Stimulated activated CD8-positive, alpha-beta memory T cell treated with anti-CD3 and anti-CD28 coated beads, Interleukin-15, amount 100 ng/mL, for 4 hours (primary cell): ENCODE data around the gene ANAPC2.
A peak's percentile ranks its signal among the peaks of the same experiment; 100 is the strongest.

ENCODE experiments used
- DNase-seq, 2 donors: peaks; one replicate each; pipeline ENCODE4 v3.0.0-alpha.2; 2020; ENCODE audit warnings: low read depth in 2 of 2

The ANAPC2 gene

DNA sequence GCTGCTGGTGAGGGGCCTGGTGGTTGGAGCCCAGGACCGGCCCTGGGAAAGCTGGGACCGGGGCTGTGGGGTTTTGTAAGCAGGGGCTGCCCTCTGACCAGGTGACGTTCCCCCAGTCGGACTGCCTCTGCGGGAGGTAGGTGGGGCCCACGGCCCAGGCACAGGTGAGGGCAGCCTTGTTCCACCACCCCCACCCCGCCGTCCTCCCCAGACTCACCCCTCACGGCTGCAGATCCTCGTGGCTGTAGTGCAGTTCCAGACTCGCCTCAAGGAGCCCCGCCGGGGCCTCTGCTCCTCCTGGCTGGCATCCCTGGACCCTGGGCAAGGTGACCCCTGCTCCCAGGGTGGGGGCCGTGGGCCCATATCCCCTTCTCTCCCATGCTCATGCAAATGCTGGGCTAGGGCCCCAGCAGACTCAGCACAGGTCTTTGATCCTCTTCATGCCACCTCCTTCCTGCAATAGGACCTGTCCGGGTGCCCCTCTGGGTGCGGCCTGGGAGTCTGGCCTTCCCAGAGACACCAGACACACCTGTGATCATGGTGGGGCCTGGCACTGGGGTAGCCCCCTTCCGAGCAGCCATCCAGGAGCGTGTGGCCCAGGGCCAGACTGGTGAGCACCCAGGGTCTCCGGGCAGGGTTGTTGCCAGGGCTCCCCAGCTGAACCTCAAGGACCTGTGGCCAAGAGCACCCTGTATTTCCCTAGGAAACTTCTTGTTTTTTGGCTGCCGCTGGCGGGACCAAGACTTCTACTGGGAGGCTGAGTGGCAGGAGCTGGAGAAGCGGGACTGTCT, 27.0 kb upstream of the ANAPC2 start:
- DNase-seq = no peak

DNA sequence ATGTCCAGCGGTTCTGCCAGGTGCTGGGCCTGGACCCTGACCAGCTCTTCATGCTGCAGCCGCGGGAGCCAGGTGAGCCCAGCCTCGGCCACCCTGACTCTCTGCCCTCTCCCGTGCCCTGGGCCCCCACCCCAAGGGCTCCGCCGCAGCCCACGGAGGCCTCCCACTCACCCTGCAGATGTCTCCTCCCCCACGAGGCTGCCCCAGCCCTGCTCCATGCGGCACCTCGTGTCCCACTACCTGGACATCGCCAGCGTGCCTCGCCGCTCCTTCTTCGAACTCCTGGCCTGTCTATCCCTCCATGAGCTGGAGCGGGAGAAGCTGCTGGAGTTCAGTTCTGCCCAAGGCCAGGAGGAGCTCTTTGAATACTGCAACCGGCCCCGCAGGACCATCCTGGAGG, 26.3 kb upstream of the ANAPC2 start:
- DNase-seq = no peak

DNA sequence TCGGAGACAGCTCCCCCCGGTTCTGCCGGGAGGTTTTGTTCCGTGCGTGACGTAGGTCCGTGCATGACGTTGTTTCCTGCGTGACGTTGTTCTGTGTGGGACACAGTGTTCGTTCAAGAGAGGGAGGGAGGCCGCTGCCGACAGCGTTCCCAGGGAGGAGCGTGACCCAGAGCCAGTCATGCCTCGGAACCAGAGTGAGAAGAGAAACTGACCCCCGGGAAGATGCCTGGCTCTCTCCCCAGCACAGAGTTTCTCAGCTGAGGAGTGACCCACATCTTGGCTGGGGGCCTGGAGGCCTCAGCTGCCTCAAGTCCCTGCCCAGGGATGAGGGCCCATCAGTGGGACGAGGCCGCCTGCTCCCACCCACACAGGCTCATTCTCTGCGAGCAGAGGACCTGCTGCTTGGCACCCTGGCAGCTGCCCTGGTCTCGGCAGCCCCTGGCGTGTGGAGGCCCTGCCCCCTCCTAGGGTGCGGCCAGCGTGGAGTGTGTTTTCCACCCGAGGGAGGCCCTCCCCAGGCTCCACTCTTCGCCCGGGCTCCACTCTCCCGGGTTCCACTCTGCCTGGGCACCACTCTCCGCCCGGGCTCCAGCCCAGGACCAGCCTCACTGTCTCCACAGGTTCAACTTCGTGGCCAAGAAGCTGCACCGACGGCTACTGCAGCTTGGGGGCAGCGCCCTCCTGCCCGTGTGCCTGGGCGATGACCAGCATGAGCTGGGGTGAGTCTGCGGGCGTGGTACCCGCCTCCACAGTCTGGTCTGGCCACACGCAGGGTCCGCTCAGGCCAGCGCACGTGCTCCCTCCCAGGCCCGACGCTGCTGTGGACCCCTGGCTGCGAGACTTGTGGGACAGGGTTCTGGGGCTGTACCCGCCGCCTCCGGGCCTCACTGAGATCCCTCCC, 25.1 kb upstream of the ANAPC2 start:
- no peak for DNase-seq

DNA sequence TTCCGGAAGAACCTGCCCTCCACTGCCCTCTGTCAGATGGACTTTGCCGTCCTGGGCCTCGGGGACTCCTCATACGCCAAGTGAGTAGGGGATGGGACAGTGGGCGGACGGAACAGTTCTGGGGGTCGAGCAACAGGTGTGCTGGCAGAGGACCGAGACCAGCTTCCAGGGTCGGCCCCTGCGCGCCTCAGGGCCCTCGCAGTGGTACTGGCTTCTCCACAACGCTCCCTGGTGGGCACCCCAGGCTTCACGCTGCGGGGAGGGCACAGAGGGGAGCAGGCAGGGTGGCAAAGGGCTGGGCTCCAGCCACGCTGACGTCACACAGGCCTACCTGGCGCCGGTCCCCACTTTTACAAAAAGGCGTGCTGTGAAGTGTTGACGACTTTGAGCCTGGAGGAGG, 24.2 kb upstream of the ANAPC2 start:
- DNase-seq = no peak

DNA sequence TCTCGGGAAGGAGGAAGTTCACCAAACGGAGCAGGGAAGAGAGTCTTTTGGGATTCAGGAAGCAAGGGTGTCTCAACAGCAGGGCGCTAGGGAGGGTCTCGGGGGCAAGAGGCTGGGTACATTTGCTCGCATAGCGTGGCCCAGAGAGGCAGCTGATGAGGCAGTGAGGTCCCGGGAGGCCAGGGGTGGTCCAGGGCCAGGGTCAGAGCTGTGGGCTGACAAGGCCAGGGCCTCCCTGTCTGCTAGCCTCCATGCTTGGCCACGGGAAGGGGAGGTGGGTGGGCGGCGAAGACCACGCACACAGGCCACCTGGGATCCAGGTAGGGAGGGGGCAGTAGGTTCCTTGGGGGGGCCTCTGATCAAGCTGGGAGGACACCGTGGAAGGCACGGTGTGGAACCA, 23.2 kb upstream of the ANAPC2 start:
- DNase-seq = no peak

DNA sequence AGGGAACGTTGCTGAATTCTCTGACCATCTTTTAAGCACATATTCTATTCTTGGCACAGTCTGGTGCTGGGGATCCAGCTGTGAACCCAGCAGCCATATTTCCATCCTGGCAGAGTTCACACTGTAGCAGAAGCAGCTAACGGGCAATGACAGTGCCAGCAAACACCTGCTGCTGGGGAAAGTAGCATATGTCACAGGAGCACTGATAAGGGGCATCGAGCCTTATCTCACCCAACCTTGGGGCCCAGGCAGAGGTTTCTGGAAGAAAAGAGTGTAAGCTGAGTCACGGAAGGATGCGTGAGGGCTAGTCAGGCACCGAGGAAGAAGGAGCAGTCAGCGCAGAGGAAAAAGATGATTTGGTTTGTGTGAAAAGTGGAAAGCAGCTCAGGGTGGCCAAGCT, 18.2 kb upstream of the ANAPC2 start:
- DNase-seq = no peak

DNA sequence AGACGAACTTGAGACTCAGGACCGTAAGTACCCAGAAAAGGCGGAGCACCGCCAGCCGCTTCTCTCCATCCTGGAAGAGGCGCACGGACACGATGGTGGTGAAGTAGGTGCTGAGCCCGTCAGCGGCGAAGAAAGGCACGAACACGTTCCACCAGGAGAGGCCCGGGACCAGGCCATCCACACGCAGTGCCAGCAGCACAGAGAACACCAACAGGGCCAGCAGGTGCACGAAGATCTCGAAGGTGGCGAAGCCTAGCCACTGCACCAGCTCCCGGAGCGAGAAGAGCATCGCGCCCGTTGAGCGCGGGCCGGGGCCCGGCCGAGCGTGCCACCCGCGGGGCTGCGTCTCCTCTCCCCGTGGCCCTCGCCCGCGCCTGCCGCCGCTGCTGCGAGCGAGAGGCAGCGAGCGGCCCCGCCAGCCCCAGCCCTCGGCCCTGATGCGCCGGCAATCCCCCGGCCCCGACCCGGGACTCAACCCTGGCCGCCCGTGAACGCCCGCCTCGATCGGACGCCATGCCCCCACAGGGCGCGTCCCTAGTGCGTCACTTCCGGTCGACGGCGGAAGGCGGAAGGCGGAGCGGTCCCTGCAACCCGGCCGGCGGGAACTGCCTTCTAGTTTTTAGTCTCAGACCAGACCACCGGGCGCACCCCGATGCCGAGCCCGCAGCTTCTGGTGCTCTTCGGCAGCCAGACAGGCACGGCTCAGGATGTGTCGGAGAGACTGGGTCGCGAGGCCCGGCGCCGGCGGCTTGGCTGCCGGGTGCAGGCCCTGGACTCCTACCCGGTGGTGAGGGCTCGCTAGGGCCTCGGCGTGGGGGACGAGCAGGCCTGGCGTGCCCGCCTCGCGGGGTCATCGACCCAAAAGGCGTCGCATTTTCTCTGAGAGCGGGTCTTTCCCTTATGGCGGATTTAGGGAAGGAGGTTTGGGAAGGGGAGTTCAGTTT, 17.0 kb upstream of the ANAPC2 start, which contains the start of the genes NDOR1 and TMEM203:
Gene NDOR1 (plus strand): TSS at position 575 of the 944 bp plus-strand sequence. CDS start 78 bp downstream, at position 653.
Gene TMEM203 (minus strand): TSS at position 523 of the 944 bp plus-strand sequence. CDS start 234 bp downstream, at position 289.
- DNase-seq = peak; percentile 84

DNA sequence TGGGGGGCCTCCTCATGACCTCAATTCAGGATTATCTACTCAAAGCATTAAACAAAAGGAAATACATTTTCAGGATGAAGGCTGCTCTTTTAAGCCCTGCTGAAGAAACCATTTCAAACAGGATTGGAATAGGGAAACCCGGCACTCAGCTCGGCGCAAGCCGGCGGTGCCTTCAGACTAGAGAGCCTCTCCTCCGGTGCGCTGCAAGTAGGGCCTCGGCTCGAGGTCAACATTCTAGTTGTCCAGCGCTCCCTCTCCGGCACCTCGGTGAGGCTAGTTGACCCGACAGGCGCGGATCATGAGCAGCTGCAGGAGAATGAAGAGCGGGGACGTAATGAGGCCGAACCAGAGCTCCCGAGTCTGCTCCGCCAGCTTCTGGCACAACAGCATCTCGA, 16.4 kb upstream of the ANAPC2 start:
- DNase-seq = no peak

DNA sequence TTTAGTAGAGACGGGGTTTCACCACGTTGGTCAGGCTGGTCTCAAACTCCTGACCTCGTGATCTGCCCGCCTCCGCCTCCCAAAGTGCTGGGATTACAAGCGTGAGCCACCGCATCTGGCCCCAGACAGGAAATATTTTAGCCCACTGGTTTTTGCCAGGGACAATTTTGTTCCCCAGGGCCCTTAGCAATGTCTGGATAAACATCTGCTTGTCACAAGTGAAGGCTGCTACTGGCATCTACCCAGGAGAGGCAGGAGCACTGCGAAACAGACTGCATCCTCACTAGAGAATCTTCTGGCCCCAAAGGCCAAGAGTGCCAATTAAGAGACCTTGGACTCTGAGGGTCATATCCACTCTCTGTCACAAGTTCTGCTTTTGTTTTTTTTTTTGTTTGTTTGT, 14.6 kb upstream of the ANAPC2 start:
- DNase-seq = no peak

DNA sequence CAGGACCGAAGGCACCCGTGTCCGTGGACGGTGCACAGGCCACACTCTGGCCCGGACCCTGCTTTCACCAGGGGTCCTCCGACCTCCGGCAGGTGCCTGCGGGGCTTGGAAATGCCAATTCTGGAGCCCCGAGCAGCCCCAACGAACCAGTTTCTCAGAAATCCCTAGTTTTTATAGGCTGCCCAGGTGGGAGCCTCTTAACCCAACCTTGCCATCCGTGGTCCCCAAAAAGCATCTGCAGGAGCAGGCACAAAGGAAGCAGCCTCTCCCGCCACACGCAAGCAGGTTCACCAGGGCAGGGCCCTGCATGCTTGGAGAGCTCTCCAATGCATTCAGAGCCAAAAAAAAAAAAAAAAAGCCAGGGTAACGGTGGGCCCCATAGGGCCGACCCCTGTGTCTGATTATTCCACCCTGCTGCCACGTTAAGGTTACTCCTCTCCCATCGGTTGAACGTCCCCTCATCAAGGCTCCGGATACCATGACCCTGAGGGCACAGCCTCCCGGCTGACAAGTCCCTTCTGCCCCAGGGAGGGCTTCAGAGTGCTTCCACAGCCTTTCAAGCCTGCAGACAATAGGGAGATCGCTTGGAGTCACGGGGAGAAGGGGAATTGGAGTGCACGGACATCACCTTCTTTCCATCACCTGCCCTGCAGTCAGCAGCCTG, 13.0 kb upstream of the ANAPC2 start:
- no peak for DNase-seq

DNA sequence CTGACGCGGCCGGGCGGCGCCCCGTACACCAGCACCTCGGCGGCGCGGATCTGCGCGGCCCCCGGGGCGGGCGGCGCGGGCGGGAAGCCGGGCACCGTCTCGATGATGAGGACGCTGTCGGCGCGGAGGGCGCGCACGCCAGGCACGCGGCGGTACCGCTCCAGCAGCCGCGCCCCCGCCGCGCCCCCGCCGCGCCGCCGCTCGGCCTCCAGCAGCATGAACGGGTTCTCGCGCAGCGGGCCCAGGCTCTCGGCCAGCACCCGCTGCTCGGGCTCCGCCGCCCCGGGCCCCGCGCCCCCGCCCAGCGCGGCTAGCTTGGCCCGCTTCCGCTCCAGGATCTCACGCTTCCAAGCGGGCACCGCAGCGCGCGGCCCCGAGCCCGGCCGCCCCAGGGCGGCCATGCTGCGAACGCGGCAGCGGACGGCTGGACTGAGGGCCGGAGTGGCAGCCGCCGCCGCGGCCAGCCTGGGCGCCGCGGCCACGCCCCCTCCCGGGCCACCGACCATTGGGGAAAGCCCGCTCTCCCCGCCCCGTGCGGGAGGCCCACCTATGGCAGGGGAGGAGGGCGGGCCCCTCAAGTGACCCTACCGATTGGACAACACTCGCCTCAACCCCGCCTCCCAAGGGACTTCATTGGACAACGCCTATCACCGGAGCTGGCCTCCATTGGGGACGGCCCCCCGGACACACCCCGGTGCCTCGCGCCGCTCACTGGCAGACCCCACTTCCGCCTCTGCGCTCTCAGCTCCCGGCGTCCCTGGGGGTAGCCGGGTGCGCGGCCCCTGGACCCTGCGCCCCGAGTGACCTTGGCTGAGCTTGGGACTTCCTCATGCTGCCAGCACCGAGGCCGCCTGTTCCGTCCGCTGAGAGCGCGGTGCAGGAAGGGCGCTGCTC, 12.2 kb upstream of the ANAPC2 start, which contains the start of gene TPRN:
Gene TPRN (minus strand): TSS at position 431 of the 894 bp plus-strand sequence. CDS start 30 bp downstream, at position 401.
- DNase-seq = peak; percentile 96 to 99

DNA sequence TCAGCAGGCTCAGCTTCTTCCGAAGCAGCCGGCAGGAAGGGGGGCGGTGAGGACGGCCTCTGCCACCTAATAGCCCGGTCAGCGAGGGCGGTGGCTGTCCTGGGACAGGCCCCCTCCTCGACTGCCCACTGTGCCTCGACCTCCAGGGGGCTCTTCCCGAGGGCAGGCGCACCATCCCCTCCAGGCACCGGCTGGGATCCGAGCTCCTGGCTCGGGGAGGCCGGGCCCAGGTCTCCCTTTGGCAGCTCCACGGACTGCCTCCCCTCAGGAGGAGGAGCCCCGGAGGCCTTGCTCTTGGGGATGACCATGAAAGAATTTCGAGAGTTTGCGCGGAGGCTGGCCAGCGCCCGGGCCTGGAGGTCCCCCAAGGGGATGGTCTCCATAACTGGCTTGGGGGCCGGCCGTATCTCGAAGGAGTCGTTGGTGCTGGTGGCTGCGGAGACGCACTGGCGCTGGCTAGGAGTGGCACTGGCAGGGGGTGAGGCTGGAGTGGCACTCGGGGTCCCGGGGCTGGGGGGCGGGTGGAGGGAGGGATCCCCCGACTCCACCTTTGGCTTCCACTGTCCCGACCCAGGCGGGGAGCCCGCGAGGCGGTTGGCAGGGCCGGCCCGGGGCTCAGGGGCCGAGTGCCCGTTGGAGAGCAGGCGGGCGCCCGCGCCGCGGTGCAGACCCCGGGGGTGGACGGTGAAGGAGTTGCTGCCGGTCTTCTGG, 11.2 kb upstream of the ANAPC2 start:
- no peak for DNase-seq

DNA sequence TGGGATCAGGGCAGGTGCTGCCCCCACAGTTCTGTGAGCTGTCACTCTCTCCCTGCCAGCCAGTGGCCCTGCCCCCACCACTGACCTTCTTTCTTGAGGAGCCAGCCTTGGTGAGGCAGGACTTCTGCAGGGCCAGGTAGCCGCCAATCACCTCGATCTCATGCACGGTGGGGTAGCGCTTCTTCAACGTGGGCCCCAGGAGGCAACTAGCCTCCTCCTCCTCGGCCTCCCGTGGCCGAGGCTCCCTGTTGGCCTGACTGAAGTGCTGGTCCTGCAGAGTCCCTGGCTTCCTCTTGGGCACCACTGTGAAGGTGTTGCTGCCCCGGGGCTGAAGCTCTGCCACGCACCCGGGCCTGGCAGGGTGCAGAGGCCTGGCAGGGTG, 10.5 kb upstream of the ANAPC2 start:
- DNase-seq = no peak

DNA sequence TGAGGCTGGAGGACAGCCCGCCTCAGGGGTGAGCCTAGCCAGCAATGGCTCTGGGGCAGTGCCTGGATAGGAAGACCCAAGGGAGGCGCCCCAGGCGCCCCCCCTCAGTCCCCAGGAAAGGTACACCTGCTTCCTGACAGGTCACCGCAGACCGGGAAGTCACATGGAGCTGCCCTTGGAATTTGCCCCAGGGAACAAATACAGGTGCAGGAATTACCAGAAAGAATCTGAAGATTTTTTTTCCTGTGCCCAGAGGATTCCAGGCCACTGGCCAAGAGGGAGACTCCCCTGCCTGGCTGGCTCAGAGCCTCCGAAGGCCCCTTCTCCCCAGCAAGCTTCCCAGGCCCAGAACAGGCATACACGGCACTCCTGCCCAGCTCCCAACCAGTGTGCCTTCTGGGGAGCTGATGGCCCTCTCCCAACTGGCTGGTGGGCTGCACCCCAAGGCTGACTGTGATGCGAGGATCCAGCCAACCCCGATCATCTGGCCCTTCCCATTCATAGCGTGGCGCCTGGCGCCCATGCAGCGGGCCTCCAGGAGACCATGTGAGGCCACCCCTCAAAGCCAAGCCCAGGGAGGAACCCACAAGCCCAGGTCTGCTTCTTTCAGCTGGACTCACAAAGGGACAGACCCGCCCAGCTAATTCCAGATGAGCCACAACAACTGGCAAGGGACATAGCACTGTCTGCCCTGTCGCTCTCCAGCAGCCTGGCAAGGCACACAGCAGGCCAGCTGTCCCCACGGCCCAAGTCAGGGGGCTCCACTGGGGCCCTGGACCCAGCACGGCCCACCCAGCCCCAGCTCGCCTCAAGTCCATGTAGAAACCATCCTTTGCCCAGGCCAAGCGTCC, 9.9 kb upstream of the ANAPC2 start:
- DNase-seq = no peak

DNA sequence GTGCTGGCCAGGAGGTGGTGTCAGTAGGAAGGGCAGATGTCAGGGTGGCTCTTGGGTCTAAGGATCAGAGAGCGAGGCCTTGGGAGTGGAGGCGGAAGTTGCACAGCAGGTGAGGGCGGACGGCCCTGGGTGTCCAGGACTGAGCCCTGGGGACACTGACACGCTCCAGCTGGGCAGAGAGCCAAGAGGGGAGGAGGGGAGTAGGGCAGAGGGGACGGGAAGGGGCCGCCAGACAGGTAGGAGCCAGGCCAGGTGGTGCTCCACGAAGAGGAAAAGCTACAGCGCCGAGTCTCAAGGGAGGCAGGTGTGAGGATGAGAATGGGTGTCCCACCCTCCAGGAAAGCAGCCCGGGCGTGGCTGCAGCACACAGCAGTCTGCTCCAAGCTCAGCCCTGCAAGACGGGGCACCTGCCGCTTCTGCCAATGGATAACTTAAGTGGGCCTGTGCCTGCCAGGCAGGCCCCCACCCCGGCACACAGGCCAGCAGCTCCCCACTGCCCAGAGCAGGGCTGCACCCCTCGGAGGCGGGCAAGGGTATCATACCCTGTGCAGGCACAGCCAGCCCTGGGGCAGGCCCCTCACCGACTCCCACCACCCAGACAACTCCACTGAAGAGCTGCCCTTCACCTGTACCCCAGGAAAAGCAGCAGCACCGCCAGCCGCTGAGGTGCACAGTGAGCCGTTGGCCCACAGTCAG, 7.3 kb upstream of the ANAPC2 start:
- no peak for DNase-seq

DNA sequence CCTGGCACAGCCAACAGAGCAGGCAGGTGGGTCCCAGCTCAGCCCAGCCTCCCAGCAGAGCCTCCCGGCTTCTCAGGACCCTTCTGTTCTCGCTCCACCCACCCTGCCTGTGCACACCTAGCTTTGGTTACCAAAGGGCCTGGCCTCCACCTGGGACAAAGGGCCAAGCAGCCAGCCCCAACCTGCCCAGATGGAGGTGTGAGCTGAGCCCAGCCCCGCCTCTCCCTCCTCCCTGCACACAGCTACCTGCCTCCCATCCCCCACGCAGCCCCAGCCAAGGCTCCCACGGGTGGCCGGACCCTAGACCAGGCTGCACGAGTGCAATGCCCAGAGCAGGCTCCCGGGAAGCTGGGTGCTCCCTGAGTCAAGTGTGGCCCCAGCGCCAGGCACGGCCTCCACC, 6.5 kb upstream of the ANAPC2 start:
- no peak for DNase-seq

DNA sequence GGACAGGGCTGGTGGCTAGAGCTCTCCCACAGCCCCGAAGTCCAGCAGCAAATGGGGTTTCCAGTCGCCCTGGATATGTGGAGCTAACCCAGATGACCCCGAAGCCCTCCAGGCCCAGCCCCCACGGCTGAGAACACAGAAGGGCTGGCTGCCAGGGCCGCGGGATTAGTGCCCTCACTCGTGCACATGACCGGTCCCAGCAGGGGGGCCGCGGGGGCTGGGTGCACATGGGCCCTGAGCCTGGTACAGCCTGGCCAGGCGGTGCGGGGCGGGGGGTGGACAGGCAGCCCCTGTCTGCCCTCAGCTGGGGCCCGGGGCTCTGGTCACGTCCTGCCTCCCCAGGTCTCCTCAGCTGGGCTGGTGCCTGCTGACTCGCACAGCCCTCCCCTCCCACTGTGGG, 6.0 kb upstream of the ANAPC2 start:
- DNase-seq = no peak

DNA sequence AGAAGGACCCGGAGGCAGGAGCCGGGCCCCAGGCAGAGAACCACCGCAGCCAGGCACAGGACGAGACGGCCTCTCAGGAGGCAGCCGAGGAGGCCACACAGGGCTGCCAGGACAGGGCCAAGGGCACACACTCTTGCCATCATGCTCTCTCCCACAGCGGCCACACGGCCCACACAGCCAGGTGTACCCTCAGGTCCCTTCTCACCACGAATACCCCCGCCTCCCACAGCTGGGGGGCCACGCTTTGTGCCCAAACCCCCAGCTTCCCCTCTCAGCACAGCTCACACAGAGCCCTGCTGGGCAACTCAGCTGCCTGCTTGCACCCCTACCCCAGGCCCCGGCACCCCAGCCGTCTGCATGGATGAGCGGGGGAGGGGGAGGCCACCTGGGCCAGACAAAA, 5.4 kb upstream of the ANAPC2 start:
- no peak for DNase-seq
